HG02678 (cell line): ENCODE data around the gene CFAP57.
A peak's percentile ranks its signal among the peaks of the same experiment; 100 is the strongest.

Experiments used
- ATAC-seq: cut with Tn5 transposase; IDR thresholded peaks from one replicate; pipeline ENCODE4 v1.9.1; 2021; ENCODE audit warnings: mild to moderate bottlenecking, moderate library complexity; ENCODE audit not compliant: unreplicated experiment

CFAP57 gene

GRCh38 chr1:43222879-43223278 lies 50.7 kb downstream of the CFAP57 start:
- ATAC-seq: no peak

DNA sequence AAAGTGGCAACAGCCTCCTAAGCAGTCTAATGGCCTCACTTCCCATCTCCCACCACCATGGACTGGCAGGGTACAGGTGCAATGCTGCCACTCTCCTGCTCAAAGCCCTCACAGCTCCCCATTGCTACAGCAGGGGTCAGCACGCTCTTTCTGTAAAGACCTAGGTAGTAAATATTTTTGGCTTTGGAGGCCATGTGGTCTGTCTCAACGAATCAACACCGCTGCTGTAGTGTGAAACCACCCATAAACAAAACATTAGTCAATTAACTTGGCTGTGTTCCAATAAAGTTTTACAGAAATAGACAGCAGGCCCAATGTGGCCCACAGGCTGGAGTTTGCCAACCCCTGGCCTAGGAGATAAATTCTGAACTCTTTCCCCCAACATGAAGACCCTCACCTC lies 53.0 kb downstream of the CFAP57 start:
- no peak for ATAC-seq

DNA sequence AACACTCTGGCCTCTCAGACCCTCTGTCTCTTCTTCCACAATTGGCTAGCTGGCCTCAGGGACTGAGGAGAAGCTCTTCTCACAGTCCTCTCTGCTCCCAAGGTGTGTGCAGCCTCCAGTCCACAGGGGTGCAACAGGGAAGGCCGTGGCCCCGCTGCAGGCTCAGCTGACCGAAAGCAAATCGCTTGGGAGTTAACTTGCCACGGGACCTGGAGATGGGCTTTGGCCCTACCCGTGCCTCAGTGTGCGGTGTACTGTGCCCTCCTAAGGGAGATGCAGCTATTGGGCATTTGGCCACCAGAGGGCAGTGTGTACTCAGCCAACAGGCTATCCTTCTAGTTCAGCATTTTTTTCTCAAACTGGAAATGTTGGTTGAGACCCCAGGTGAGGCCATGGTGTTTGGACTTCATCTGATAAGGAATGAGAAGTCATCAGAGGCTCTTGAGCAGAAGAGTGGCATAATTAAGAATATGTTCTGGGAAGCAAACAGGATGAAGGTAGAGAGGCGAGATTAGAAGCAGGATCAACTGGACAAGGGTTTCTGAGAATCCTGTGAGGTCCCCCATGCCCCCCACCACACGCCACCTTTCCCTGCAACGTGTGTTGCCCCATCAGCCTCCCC lies 55.1 kb downstream of the CFAP57 start:
- no peak for ATAC-seq

DNA sequence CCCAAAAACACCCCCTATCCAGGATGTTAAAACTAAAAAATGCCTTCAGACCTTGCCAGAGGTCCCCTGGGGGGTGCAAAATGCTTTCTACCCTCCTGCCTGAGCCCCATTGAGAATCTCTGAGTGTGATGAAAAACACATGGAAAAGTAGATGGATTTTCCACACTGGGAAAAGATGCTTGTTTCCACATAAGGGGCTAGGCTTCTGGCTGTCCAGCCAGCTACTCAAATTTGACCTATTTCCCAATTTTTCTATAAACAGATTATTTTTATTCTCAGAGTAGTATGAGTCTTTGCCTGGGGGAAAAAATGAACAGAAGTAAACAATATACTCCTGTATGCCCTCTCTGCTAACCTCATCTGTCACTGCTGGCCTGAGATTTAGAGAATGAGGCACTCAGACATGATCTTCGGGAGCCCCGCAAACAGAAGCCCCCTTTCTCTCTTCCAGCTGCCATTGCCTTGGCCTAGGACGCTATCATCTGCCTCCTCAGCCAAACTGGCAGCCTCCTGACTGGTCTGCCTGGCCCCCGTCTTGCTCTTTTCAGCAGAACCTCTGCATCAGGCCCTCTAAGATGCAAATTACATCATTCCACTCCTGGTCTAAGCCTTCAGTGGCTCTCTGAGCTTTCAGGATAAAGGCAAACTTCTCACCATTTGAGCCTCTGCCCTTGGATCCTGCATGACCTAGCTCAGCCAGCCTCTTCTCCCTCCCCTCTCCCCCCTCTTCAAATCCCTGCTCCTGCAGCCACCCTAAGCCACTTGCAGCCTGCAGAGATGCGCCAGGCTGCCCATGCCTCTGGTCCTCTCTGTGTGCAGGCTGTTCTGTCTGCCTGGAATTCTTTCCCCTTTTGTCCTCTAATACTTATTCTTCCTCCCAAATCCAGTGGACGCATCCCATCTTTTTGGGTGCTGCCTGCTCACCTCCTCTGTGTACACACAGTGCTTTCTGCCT lies 58.0 kb downstream of the CFAP57 start:
- no peak for ATAC-seq

- no peak for ATAC-seq
Measured at GRCh38 chr1:43232074-43232473, 59.9 kb downstream of the CFAP57 start.

DNA sequence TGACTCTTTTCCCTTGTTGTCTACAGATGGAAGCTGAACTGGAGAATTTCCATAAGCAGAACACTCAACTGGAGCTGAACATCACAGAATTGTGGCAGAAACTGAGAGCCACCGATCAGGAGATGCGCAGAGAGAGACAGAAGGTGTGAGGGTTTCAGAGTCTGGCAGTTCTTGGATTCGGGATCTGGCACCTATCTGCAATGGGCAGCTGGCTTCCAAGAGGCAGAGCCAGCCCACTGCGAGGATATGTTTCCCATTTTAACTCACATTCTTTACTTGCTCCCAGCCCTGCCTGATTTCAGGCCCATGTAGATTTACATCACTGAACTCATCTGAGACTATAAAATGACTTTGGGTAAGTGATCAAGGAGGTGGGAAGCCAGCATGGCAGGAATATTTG lies 60.4 kb downstream of the CFAP57 start:
- ATAC-seq: no peak

DNA sequence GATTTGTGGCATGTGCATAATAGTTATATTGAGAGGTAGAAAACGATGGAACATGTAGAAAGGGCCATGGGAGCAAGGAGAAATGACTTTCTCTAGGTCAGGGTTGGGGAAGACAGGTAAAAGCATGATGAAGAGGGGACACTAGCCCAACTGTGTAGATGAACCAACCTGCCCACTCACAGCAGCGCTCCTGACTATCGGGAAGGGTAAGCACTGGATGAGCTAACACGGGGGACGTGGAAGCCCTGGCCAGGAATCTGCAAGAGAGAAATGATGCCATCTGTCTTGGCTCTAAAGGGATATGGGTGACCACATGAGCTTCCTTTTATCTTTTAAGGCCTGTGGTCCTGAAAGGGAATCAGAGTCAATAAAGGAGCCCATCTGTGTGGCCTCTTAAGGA lies 61.5 kb downstream of the CFAP57 start:
- ATAC-seq: no peak

GRCh38 chr1:43234267-43234666 lies 62.1 kb downstream of the CFAP57 start:
- no peak for ATAC-seq

DNA sequence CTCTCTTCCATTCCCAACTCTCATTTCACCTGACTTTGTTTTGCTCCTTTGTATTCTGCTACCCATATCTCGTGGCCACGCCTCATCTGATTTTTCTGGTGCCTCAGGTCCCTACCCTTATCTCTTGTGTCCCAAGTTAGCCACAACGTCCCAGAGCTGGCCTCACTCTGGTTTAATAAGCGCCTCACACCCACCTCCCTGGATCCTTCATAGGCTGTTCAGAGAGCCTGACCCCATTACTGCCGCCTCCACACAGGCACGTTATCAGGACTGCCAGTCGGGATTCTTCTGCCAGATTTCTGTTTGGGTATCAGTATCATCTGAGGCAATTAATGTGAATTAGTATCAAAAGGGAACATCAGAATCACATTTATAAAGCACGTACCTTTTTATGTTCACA lies 62.9 kb downstream of the CFAP57 start:
- ATAC-seq: no peak

DNA sequence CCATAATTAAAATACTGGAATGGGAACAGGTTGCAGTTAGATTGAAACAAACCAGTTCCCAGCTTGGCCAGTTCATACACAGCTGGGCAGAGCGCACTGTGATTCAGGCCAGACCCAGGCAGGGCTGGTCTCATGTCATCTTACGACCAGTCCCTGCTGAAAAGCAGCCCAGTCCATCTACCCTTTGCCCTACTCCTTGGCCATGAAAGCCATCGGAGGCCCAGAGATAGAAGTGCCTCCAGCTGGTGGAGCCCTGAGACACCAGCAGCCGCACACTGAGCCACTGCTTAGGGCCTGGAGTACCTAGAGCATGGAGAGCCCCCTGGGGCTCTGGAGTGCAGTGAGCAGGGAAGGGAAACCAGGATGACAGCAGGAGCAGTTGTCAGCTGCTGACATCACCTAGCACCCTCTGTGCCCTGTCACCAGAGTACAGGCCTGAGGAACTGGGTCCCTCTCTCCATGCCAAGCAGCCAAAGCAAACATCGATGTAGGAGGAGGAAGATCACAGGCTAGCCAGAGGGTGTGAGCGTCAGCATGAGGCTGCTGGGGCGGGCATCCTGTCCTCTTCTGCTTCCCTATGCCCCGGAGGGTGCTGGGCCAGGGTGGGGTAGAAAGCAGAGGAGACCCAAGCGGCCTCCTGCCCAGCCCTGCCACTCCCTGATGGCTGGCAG lies 63.5 kb downstream of the CFAP57 start:
- ATAC-seq: no peak

GRCh38 chr1:43237121-43237520 lies 65.0 kb downstream of the CFAP57 start:
- no peak for ATAC-seq

GRCh38 chr1:43238085-43238484 lies 66.0 kb downstream of the CFAP57 start:
- ATAC-seq: no peak

- no peak for ATAC-seq
Measured at GRCh38 chr1:43238991-43239469, 66.9 kb downstream of the CFAP57 start.

GRCh38 chr1:43239484-43239883 lies 67.4 kb downstream of the CFAP57 start:
- ATAC-seq: peak; percentile 68

GRCh38 chr1:43241413-43241836 lies 69.3 kb downstream of the CFAP57 start:
- ATAC-seq: no peak

DNA sequence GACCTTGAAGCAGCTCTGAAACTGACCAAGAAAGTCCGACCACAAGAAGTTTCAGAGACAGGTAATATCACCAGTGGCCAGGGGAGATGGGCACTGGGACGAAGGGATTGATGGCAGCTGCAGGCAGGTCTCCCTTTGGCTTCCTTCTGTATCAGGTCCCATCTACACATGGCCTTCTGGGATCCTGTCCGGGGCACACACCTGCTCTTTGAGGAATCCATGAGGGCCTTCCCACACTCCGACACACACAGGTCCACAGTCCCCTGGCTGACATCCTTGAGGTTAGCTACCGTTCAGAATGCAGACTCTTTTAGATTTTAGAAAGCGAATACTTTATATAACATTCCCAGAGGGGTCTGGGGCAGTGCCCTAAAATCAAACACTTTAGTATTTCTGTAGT lies 71.2 kb downstream of the CFAP57 start:
- no peak for ATAC-seq

DNA sequence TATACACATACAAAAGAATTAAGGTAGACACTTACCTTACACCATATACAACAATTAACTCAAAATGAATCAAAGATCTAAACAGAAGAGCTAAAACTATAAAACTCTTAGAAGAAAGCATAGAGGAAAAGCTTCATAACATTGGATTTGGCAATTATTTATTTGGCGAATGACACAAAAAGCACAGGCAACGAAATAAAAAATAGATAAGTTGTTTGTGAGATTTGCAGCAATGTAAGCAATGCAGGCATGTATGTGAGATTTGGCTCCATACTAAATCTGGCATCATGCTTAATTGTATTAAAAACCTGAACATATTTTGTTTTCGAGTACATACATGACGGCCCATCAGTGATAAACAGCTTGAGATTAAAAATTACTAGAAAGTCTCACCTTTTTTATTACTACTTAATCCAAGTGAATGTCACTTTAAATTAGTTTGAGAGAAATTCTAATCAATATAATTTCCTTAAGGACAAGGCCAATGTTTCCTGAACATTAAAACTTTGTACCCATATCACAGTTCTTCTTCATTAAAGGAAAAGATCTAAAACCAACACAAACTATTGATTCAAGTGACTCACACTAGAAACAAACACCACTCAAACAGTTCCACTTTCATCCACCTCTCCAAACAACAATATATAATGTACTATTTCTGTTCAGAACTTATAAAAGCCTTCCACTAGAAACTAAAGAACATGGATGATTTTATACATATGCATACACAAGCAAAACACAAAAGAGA lies 74.5 kb downstream of the CFAP57 start:
- no peak for ATAC-seq

DNA sequence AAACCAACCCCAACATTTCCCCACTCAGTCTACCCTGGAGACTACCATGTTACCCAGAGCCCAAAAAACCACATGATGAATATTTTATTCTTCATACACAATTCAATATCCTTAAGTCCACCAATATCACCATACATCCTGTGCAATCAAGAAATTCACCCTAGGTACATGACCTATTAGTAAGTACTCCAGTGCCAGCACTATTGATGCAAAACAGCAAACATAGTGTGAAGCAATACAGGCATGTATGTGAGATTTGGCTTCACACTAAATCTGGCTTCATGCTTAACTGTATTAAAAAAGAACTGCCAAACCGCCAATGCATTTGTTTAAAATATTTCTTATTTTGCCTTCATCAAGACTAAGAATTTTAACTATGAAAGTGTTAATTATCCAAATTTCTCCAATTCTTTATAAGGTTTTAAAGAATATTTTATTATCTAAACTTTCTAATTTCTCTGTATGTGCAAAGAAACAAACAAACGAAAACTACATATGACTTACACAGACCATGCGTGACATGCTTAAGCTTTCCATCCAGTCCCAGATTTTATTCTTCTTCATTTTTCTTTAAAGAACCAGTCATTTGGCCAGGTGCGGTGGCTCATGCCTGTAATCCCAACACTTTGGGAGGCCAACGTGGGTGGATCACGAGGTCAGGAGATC lies 75.3 kb downstream of the CFAP57 start:
- ATAC-seq: no peak

GRCh38 chr1:43250351-43250761 lies 78.2 kb downstream of the CFAP57 start:
- no peak for ATAC-seq

DNA sequence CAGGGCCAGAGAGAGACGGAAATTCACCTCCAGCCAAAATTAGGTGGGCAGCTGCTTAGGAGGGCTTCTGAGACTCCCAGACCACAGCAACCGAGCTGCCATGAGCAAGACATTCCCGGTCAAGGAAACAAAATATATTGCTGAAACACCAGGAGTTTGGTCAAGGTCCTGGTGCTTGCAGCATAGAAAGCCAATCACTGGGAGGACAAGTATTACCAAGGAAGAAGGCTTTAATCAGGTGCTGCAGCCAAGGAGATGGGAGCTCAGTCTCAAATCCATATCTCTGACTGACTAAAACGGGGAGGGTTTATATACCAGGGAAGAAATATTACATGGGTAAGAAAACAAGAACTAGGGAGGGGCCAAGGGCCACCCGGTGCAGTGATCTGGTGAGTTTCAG lies 78.9 kb downstream of the CFAP57 start:
- no peak for ATAC-seq
